CD4-positive, alpha-beta T cell treated with Interleukin-17A for 4 hours (primary cell): Measurements from ENCODE around the gene R3HDM4.
"Not testable (repeated sequence)": the region's sequence is repeated elsewhere in the genome, so short reads cannot be mapped to it uniquely, and the experiment has no call there.

Experiments used
- DNase-seq: peaks from one replicate; pipeline ENCODE4 v3.0.0-alpha.2; 2020; ENCODE audit warnings: mixed read lengths

The R3HDM4 gene

DNA sequence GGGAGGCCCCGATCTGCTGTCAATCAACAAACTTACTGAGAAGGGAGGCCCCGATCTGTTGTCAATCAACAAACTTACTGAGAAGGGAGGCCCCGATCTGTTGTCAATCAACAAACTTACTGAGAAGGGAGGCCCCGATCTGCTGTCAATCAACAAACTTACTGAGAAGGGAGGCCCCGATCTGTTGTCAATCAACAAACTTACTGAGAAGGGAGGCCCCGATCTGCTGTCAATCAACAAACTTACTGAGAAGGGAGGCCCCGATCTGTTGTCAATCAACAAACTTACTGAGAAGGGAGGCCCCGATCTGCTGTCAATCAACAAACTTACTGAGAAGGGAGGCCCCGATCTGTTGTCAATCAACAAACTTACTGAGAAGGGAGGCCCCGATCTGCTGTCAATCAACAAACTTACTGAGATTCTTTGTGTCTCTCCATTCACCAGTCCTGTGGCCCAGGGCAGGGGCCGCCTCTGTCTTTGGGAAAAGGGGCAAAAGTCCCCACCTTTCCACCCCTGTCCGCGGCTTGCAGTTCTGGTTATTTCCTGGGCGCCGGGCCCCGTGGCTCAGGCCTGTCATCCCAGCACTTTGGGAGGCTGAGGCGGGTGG lies 59.3 kb downstream of the R3HDM4 start:
- not testable (repeated sequence) for DNase-seq

DNA sequence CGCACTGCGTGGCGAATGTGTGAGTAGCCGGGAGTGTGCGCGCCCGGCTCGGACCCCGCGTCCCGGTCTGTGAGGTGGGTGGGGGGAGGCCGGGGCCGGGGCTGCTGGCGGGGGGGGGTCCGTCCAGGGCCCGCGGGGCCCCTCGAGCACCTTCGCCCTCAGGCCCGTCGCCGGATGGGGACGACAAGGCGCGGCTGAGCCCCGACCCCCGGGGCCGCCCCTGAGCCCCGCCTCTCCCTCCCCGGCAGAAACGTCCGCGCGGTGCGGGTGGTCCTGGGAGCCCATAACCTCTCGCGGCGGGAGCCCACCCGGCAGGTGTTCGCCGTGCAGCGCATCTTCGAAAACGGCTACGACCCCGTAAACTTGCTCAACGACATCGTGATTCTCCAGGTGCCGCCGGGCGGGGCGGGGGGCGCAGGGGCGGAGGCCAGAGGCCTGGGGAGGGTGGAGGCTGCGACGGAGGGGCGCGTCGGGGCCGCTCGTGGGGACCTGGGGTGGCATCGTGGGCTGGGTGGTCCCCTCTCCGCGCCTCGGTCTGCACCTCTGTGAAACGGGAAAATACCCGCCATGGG lies 59.9 kb downstream of the R3HDM4 start:
- no peak for DNase-seq

DNA sequence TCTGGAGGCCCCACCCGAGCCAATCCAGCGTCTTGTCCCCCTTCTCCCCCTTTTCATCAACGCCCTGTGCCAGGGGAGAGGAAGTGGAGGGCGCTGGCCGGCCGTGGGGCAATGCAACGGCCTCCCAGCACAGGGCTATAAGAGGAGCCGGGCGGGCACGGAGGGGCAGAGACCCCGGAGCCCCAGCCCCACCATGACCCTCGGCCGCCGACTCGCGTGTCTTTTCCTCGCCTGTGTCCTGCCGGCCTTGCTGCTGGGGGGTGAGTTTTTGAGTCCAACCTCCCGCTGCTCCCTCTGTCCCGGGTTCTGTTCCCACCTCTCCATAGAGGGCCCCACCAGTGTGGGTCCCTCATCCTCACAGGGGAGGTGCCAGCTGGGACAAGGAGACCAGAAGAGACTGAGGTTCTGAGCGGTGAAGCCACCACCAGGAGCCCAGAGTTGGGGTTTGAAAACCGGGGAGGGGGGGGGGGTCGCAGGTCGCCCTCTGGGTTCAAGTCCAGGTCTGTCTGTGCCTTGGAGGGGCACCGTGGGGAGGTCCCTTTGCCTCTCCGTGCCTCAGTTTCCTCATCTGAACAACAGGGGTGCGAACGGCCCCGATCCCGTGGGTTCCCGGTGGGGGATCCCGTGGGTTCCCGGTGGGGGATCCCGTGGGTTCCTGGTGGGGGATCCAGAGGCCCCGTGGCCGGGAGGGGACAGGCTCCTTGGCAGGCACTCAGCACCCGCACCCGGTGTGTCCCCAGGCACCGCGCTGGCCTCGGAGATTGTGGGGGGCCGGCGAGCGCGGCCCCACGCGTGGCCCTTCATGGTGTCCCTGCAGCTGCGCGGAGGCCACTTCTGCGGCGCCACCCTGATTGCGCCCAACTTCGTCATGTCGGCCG lies 60.6 kb downstream of the R3HDM4 start, which contains the start of gene ELANE:
TSS of gene ELANE (plus strand) at position 168 of the 878 bp plus-strand sequence. CDS start at position 194, 26 bp downstream.
- DNase-seq = no peak

DNA sequence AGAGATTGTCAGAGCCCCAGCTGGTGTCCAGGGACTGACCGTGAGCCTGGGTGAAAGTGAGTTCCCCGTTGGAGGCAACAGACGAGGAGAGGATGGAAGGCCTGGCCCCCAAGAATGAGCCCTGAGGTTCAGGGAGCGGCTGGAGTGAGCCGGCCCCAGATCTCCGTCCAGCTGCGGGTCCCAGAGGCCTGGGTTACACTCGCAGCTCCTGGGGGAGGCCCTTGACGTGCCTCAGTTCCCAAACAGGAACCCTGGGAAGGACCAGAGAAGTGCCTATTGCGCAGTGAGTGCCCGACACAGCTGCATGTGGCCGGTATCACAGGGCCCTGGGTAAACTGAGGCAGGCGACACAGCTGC lies 62.1 kb downstream of the R3HDM4 start:
- no peak for DNase-seq

DNA sequence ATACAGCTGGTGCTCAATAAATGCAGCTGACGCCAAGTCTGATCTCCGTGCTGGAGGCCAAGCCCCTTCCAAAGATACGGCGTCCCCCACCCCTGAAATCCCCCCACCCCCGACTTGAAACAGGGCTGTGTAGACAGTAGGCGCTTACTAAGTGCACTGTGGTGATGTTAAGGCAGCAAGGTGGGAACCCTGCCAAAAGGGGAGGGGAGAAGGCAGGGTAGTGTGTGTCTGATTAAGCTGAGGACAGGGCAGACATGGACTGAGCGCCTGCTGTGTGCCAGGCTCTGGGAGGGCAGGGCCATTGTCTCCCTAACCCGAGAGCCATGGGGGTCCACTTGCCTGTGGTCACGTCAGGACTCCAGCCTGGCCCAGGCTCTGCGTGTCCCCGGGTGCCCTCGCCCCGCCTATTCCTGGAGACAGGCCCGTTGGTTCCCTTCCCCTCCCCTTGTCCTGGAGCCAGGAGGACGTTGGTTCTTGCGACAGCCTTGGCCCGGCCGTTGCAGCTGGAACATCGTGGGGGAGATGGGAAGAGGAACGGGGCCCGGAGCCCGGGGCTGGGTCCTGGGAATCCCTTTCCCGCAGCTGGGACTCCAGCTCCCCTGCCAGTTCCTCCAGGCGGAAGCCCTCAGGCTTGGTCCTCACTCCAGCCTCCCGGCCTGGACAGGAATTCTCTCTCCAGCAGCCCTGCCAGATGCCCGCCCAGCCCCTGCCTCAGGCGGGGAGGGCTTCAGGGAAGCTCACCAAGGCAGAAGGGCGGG lies 62.6 kb downstream of the R3HDM4 start:
- DNase-seq = no peak

DNA sequence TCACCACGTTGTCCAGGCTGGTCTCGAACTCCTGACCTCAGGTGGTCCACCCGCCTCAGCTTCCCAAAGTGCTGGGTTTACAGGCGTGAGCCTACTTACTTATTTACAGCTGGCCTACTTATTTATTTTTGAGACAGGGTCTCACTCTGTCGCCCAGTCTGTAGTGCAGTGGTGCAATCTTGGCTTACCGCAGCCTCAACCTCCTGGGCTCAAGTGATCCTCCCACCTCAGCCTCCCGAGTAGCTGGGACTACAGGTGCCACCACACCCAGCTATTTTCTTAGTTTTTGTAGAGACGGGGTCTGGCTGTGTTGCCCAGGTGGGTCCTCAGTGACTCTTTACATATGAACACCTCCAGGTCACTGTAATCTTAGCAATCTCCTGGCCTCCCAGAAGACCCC lies 63.8 kb downstream of the R3HDM4 start:
- not testable (repeated sequence) for DNase-seq

DNA sequence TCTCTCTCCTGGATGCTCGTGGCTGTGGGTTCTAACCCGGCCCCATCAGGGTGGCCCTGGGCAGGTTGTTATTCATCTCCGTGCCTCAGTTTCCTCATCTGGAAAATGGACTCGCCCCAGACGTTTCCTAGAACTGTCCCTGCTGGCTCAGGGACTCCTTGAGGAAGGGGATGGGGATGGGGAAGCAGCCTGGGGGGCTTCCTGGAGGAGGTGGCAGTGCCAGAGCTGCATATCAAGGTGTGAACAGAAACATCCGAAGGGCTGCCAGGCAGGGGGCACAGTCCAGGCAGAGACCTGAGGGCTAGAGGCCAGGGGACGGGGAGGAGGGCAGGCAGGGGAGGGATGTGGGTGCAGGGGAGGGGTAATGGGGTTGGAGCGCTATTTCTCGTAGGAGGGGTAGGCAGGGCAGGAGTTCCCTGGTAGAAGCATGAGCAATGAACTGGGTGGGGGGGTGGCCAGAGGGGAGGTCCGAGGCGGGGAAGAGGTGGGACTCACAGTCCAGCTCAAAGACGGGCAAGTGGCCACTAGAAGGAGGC lies 64.6 kb downstream of the R3HDM4 start:
- DNase-seq = no peak
